Ascending aorta (tissue), 2 donors: ENCODE measurements around the gene RPE. TPM values are rescaled to one million over a fixed set of nuclear protein-coding genes. Genes with fewer than 3 reads are reported as not detected.

Source experiments
- DNase-seq, 2 donors: peaks; one replicate each; pipeline ENCODE4 v3.0.0-alpha.2; 2019; ENCODE audit warnings: low spot score in 2 of 2
- H3K27ac ChIP-seq, 2 donors: fragments of 200-600 bp; sonication (generic); one replicate each; pipeline ENCODE4 v1.5.1; 2016 to 2017; ENCODE audit warnings: mild to moderate bottlenecking in 1 of 2
- H3K27me3 ChIP-seq: fragments of 200-600 bp; sonication (generic); one replicate; pipeline ENCODE4 v1.5.1; 2017
- H3K36me3 ChIP-seq, 2 donors: fragments of 200-600 bp; sonication (generic); one replicate each; pipeline ENCODE4 v1.5.1; 2016
- H3K4me1 ChIP-seq, 2 donors: fragments of 200-600 bp; sonication (generic); one replicate each; pipeline ENCODE4 v1.5.1; 2016 to 2017; ENCODE audit warnings: mild to moderate bottlenecking in 1 of 2
- H3K4me3 ChIP-seq, 2 donors: fragments of 200-600 bp; sonication (generic); one replicate each; pipeline ENCODE4 v1.5.1; 2016 to 2017; ENCODE audit warnings: mild to moderate bottlenecking in 1 of 2
- H3K9me3 ChIP-seq, 2 donors: fragments of 200-600 bp; sonication (generic); one replicate each; pipeline ENCODE4 v1.5.1; 2016
- CTCF ChIP-seq, 3 experiments: fragments of 200-600 bp in 2 of 3; fragments of 450-650 bp in 1 of 3; sonication (generic) in 2 of 3; IDR thresholded peaks; one replicate each; pipeline ENCODE4 v1.5.1; 2016 to 2019; ENCODE audit warnings: antibody characterized with exemption in 3 of 3, mild to moderate bottlenecking in 1 of 3, moderate library complexity in 1 of 3
- intact Hi-C: fragments of 100-400 bp; cut with DNase I; formaldehyde crosslinking; loops from one replicate; pipeline ENCODE4 v1.15.1; 2023
- total RNA-seq: library from RNA; depleted of rRNA; stranded (reverse); fragments of >200 nt; gene quantifications from one replicate; pipeline ENCODE4 v1.1.0, GENCODE V29; 2016

The RPE gene
- total RNA-seq, 1 donor from 2014 or later = 45.0 TPM

- Histone ChIP-seq H3K36me3 (no peaks in the 10 kb centered on the region), H3K27ac (no peak overlapping the region), H3K4me1 (peaks cover 0 to 29% of the 10 kb centered on the region in 2 donors), H3K9me3 (no peaks in the 10 kb centered on the region), H3K4me3 (peak overlapping the region; percentile 87 to 91), H3K27me3 (no peaks in the 10 kb centered on the region)
- intact Hi-C loops = loop anchor here (2.0 kb wide), 1 partner anchor 473 kb away; the partner anchor contains the start of gene LANCL1
- DNase-seq = no peak
- no peak for TF ChIP-seq CTCF (IDR thresholded peaks at IDR 0.05)
Observed at GRCh38 chr2:210003359-210003758, 921 bp downstream of the RPE start.

- H3K27ac ChIP-seq = no peak overlapping the region
- no peak for TF ChIP-seq CTCF (IDR thresholded peaks at IDR 0.05)
- no peak for DNase-seq
- H3K36me3 ChIP-seq = peaks cover 5 to 6% of the 10 kb centered on the region in 2 donors
- H3K9me3 ChIP-seq = no peaks in the 10 kb centered on the region
- intact Hi-C loops = no loop called here
- H3K4me1 ChIP-seq = peaks cover 0 to 29% of the 10 kb centered on the region in 2 donors
- H3K4me3 ChIP-seq = no peak overlapping the region
- H3K27me3 ChIP-seq = no peaks in the 10 kb centered on the region
Observed at GRCh38 chr2:210004881-210005280, 2.4 kb downstream of the RPE start.

GRCh38 chr2:210007895-210008294, 5.5 kb downstream of the RPE start:
- no peak for DNase-seq
- no peak overlapping the region for H3K4me3 ChIP-seq
- H3K9me3 ChIP-seq = no peaks in the 10 kb centered on the region
- no peak overlapping the region for H3K27ac ChIP-seq
- intact Hi-C loops = no loop called here
- H3K27me3 ChIP-seq = no peaks in the 10 kb centered on the region
- TF ChIP-seq CTCF (IDR thresholded peaks at IDR 0.05) = no peak
- H3K36me3 ChIP-seq = peaks cover 6 to 28% of the 10 kb centered on the region in 2 donors
- peaks cover 0 to 27% of the 10 kb centered on the region in 2 donors for H3K4me1 ChIP-seq

GRCh38 chr2:210009126-210009525, 6.7 kb downstream of the RPE start:
- intact Hi-C loops = no loop called here
- H3K4me1 ChIP-seq = peaks cover 0 to 15% of the 10 kb centered on the region in 2 donors
- no peak overlapping the region for H3K27ac ChIP-seq

GRCh38 chr2:210009896-210010295, 7.5 kb downstream of the RPE start:
- no peak for TF ChIP-seq CTCF (IDR thresholded peaks at IDR 0.05)
- intact Hi-C loops = no loop called here
- no peak for DNase-seq
- H3K36me3 ChIP-seq = peaks cover 15 to 40% of the 10 kb centered on the region in 2 donors
- no peak overlapping the region for H3K27ac ChIP-seq
- H3K4me1 ChIP-seq = peaks cover 0 to 8% of the 10 kb centered on the region in 2 donors
- no peak overlapping the region for H3K4me3 ChIP-seq
- H3K27me3 ChIP-seq = no peaks in the 10 kb centered on the region
- H3K9me3 ChIP-seq = no peaks in the 10 kb centered on the region

More at GRCh38 chr2:210009126-210009525, 6.7 kb downstream of the RPE start:
- no peaks in the 10 kb centered on the region for H3K9me3 ChIP-seq
- peaks cover 8 to 37% of the 10 kb centered on the region in 2 donors for H3K36me3 ChIP-seq
- TF ChIP-seq CTCF (IDR thresholded peaks at IDR 0.05) = no peak
- no peak overlapping the region for H3K4me3 ChIP-seq
- no peaks in the 10 kb centered on the region for H3K27me3 ChIP-seq
- no peak for DNase-seq

- Histone ChIP-seq H3K4me1 (no peaks in the 10 kb centered on the region), H3K27ac (no peak overlapping the region), H3K27me3 (no peaks in the 10 kb centered on the region), H3K4me3 (no peak overlapping the region), H3K9me3 (no peaks in the 10 kb centered on the region), H3K36me3 (peaks cover 56 to 85% of the 10 kb centered on the region in 2 donors)
- intact Hi-C loops = no loop called here
- no peak for DNase-seq
- no peak for TF ChIP-seq CTCF (IDR thresholded peaks at IDR 0.05)
Observed at GRCh38 chr2:210020138-210020537, 17.7 kb downstream of the RPE start.
